ENCODE data around the gene ZNF793. TPM values are rescaled to one million over a fixed set of nuclear protein-coding genes. Genes with fewer than 3 reads are reported as not detected.

Gene ZNF793
- polyA plus RNA-seq, 1 donor (not counting 4 experiments of a cell fraction or from before 2014, with no cell fraction given), result 6.8 TPM

GRCh38 chr19:37572203-37572602 is 65.5 kb downstream of the ZNF793 start:
- no peak overlapping the region for H3K4me3 ChIP-seq (ENCODE audit: control insufficient read depth in 2 of 3, extremely low read depth in 1 of 3, insufficient read depth in 2 of 3, low read depth in 1 of 3, low read length in 3 of 3)
- TF ChIP-seq CTCF (optimal IDR thresholded peaks at IDR 0.05 in 1 of 3, IDR thresholded peaks at IDR 0.05 in 1 of 3, conservative IDR thresholded peaks at IDR 0.05 in 1 of 3; ENCODE audit: extremely low read depth in 1 of 3, insufficient read depth in 2 of 3, low read length in 3 of 3) (no peak), EZH2 (IDR thresholded peaks at IDR 0.05; ENCODE audit: low read length) (no peak)
- H3K27me3 ChIP-seq (ENCODE audit: control insufficient read depth, extremely low read depth, insufficient read depth, low read length), result no peaks in the 10 kb centered on the region
- no peak for FAIRE-seq
- H3K79me2 ChIP-seq (ENCODE audit: control insufficient read depth, insufficient read depth, low read length), result no peaks in the 10 kb centered on the region
- H3K4me1 ChIP-seq (ENCODE audit: control insufficient read depth, extremely low read depth, insufficient read depth, low read length), result no peaks in the 10 kb centered on the region
- H3K4me2 ChIP-seq (ENCODE audit: control insufficient read depth, extremely low read depth, insufficient read depth, low read depth, low read length), result no peak overlapping the region
- H3K9me3 ChIP-seq (ENCODE audit: control insufficient read depth, low read depth, low read length), result peaks cover 21% of the 10 kb centered on the region
- no peaks in the 10 kb centered on the region for H4K20me1 ChIP-seq (ENCODE audit: control insufficient read depth, extremely low read depth, insufficient read depth, low read length)
- no peak for DNase-seq (ENCODE audit: low read depth, low spot score)
- dilution Hi-C loops (cut with MboI; ENCODE audit: extremely low pct_ligation_motif_present, low sequenced_read_pairs), result no loop called here
- peak overlapping the region; percentile 54 for H3K27ac ChIP-seq (ENCODE audit: control insufficient read depth, insufficient read depth, low read length)
- H3K9ac ChIP-seq (ENCODE audit: control insufficient read depth, extremely low read depth, insufficient read depth, low read length), result no peak overlapping the region
- H3K36me3 ChIP-seq (ENCODE audit: control insufficient read depth in 2 of 2, extremely low read depth in 1 of 2, insufficient read depth in 2 of 2, low read length in 2 of 2), result no peaks in the 10 kb centered on the region
- no peaks in the 10 kb centered on the region for H3K9me1 ChIP-seq (ENCODE audit: control insufficient read depth, extremely low read depth, insufficient read depth, low read length)
- H2AFZ ChIP-seq (ENCODE audit: control insufficient read depth, low read length), result no peak overlapping the region

GRCh38 chr19:37583340-37583739 is 76.6 kb downstream of the ZNF793 start:
- Histone ChIP-seq H3K27me3 (ENCODE audit: control insufficient read depth, extremely low read depth, insufficient read depth, low read length) (no peaks in the 10 kb centered on the region), H3K4me1 (ENCODE audit: control insufficient read depth, extremely low read depth, insufficient read depth, low read length) (no peaks in the 10 kb centered on the region), H3K27ac (ENCODE audit: control insufficient read depth, insufficient read depth, low read length) (no peak overlapping the region), H4K20me1 (ENCODE audit: control insufficient read depth, extremely low read depth, insufficient read depth, low read length) (no peaks in the 10 kb centered on the region), H3K79me2 (ENCODE audit: control insufficient read depth, insufficient read depth, low read length) (no peaks in the 10 kb centered on the region), H3K9me1 (ENCODE audit: control insufficient read depth, extremely low read depth, insufficient read depth, low read length) (no peaks in the 10 kb centered on the region), H3K4me2 (ENCODE audit: control insufficient read depth, extremely low read depth, insufficient read depth, low read depth, low read length) (no peak overlapping the region), H3K9me3 (ENCODE audit: control insufficient read depth, low read depth, low read length) (peaks cover 8% of the 10 kb centered on the region), H3K4me3 (ENCODE audit: control insufficient read depth in 2 of 3, extremely low read depth in 1 of 3, insufficient read depth in 2 of 3, low read depth in 1 of 3, low read length in 3 of 3) (no peak overlapping the region), H2AFZ (ENCODE audit: control insufficient read depth, low read length) (no peak overlapping the region), H3K36me3 (ENCODE audit: control insufficient read depth in 2 of 2, extremely low read depth in 1 of 2, insufficient read depth in 2 of 2, low read length in 2 of 2) (peaks cover 0 to 11% of the 10 kb centered on the region in 2 experiments), H3K9ac (ENCODE audit: control insufficient read depth, extremely low read depth, insufficient read depth, low read length) (no peak overlapping the region)
- no peak for TF ChIP-seq EZH2 (IDR thresholded peaks at IDR 0.05; ENCODE audit: low read length)
- TF ChIP-seq CTCF (optimal IDR thresholded peaks at IDR 0.05 in 1 of 3, IDR thresholded peaks at IDR 0.05 in 1 of 3, conservative IDR thresholded peaks at IDR 0.05 in 1 of 3; ENCODE audit: extremely low read depth in 1 of 3, insufficient read depth in 2 of 3, low read length in 3 of 3), result no peak
- DNase-seq (ENCODE audit: low read depth, low spot score) (no peak), FAIRE-seq (no peak)
- dilution Hi-C loops (cut with MboI; ENCODE audit: extremely low pct_ligation_motif_present, low sequenced_read_pairs), result no loop called here

Other genes starting within 250 kb of the ZNF793 start
- gene ZNF527, start 135.8 kb upstream of the ZNF793 start, polyA plus RNA-seq, result 2.1 to 2.9 TPM (median 2.2 TPM) in 3 replicates
- 2.1 to 2.9 TPM (median 2.1 TPM) in 3 replicates for gene ZNF569, start 39.5 kb upstream of the ZNF793 start, polyA plus RNA-seq
- 1.6 to 2.9 TPM (median 1.9 TPM) in 3 replicates for gene ZNF570, start 37.6 kb upstream of the ZNF793 start, polyA plus RNA-seq
- 1.6 to 4.0 TPM (median 2.4 TPM) in 3 replicates for gene ZNF571, start 87.9 kb downstream of the ZNF793 start, polyA plus RNA-seq
- gene ZNF540, start 87.9 kb downstream of the ZNF793 start, polyA plus RNA-seq, result 0.15 to 0.95 TPM (median 0.35 TPM) in 3 replicates
- gene ZFP30, start 148.5 kb downstream of the ZNF793 start, polyA plus RNA-seq, result 3.0 to 4.2 TPM (median 3.4 TPM) in 3 replicates
- gene ZNF607, start 212.8 kb downstream of the ZNF793 start, polyA plus RNA-seq, result 4.5 to 6.1 TPM (median 5.4 TPM) in 3 replicates

All from keratinocyte (primary cell).